ENCODE data around the gene NUP62.

The NUP62 gene

DNA sequence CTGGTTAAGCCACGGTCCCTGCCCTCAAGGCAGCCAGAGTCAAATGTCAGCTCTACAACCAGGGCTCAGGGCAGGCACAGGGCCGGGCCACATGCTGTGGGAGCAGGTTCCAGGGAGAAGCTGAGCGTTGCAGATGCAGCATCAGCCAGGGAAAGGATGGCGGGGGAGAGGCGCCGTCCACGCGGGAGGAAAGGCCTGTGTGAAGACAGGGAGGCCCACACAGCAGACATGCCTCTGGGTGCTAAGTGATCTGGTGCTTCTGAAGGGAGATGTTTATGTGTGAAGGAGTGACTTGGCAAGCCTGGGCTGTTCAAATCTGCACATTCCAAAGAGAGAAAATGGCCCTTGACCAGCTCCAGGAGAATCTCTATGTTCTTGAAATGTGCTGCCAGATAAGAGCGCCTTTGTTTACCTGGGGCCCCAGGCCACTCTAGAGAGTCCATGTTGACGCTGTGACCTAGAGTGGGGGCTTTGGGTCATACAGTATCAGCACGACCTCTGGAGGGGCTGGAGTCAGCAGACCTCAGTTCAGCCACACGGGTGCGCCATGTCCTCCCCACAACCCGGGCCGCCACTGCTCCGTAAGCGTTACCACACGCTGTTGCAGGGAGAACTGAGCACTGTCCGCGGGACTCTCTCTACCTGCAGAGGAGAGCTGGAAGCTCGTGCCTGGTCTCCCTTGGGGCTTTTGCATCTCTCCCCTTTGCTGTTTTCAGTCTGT lies 16.2 kb downstream of the NUP62 start:
- TF ChIP-seq CREB1 (IDR thresholded peaks at IDR 0.05; ENCODE audit: low read depth) (no peak), CEBPB (IDR thresholded peaks at IDR 0.05) (no peak), TEAD4 (IDR thresholded peaks at IDR 0.05) (no peak), YY1 (IDR thresholded peaks at IDR 0.05; ENCODE audit: low read depth) (no peak), TAF1 (IDR thresholded peaks at IDR 0.05; ENCODE audit: low read depth) (no peak), NFIC (IDR thresholded peaks at IDR 0.05) (no peak), EP300 (IDR thresholded peaks at IDR 0.05; ENCODE audit: borderline replicate concordance) (no peak), RAD21 (IDR thresholded peaks at IDR 0.05; ENCODE audit: low read depth) (no peak), TCF12 (IDR thresholded peaks at IDR 0.05; ENCODE audit: low read depth) (no peak), ZBTB7A (IDR thresholded peaks at IDR 0.05; ENCODE audit: low read depth) (no peak)
- TF ChIP-seq, protein P1, sequence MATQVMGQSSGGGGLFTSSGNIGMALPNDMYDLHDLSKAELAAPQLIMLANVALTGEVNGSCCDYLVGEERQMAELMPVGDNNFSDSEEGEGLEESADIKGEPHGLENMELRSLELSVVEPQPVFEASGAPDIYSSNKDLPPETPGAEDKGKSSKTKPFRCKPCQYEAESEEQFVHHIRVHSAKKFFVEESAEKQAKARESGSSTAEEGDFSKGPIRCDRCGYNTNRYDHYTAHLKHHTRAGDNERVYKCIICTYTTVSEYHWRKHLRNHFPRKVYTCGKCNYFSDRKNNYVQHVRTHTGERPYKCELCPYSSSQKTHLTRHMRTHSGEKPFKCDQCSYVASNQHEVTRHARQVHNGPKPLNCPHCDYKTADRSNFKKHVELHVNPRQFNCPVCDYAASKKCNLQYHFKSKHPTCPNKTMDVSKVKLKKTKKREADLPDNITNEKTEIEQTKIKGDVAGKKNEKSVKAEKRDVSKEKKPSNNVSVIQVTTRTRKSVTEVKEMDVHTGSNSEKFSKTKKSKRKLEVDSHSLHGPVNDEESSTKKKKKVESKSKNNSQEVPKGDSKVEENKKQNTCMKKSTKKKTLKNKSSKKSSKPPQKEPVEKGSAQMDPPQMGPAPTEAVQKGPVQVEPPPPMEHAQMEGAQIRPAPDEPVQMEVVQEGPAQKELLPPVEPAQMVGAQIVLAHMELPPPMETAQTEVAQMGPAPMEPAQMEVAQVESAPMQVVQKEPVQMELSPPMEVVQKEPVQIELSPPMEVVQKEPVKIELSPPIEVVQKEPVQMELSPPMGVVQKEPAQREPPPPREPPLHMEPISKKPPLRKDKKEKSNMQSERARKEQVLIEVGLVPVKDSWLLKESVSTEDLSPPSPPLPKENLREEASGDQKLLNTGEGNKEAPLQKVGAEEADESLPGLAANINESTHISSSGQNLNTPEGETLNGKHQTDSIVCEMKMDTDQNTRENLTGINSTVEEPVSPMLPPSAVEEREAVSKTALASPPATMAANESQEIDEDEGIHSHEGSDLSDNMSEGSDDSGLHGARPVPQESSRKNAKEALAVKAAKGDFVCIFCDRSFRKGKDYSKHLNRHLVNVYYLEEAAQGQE (IDR thresholded peaks at IDR 0.05; ENCODE audit: low read depth), result no peak
- TF ChIP-seq, protein P2, sequence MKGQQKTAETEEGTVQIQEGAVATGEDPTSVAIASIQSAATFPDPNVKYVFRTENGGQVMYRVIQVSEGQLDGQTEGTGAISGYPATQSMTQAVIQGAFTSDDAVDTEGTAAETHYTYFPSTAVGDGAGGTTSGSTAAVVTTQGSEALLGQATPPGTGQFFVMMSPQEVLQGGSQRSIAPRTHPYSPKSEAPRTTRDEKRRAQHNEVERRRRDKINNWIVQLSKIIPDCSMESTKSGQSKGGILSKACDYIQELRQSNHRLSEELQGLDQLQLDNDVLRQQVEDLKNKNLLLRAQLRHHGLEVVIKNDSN (IDR thresholded peaks at IDR 0.05), result no peak

DNA sequence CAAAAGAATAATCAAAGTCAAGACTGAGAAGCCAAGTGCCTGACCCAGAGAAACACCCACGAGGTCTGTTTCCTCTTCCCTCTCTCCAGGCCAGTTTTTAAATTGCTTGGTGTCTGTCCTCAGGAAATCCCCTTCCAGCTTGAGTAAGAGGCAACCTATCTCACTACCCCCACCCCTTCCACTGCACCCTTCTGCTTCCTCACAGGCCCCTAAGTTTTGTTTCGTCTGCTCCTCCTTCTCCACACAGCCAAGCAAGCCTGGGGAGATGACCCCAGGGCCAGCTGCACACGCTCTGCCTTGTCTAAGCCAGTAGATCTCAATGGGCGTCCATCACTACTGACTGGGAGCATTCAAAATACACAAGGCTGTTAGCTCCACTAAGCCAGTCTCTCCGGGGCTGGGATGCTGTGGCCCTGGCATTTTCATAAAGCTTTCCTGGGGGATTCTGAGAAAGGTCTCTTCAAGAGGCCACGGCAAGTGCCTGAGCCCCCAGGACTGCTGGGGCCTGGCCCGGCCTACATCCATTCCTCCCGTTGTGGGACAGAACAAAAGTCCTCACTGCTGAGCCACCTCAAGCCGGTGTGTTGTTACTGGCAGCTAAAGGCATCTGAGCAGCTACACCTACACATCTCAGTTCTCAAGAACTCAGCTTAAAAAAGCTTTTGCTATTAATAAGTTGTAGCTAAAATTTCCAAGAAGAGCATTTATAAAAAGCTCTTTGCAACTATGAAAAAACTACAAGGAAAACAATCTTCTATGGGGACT lies 17.7 kb downstream of the NUP62 start:
- TF ChIP-seq TEAD4 (IDR thresholded peaks at IDR 0.05) (no peak), ZBTB7A (IDR thresholded peaks at IDR 0.05; ENCODE audit: low read depth) (no peak), EGR1 (IDR thresholded peaks at IDR 0.05) (no peak), YY1 (IDR thresholded peaks at IDR 0.05; ENCODE audit: low read depth) (no peak), RAD21 (IDR thresholded peaks at IDR 0.05; ENCODE audit: low read depth) (no peak), NFIC (IDR thresholded peaks at IDR 0.05) (no peak), TAF1 (IDR thresholded peaks at IDR 0.05; ENCODE audit: low read depth) (no peak), EP300 (IDR thresholded peaks at IDR 0.05; ENCODE audit: borderline replicate concordance) (no peak), FOXM1 (IDR thresholded peaks at IDR 0.05; ENCODE audit: borderline replicate concordance, low read depth) (no peak), CEBPB (IDR thresholded peaks at IDR 0.05) (no peak), TCF12 (IDR thresholded peaks at IDR 0.05; ENCODE audit: low read depth) (no peak), CREB1 (IDR thresholded peaks at IDR 0.05; ENCODE audit: low read depth) (no peak)
- TF ChIP-seq, protein P2 (IDR thresholded peaks at IDR 0.05), result no peak
- TF ChIP-seq, protein P1 (IDR thresholded peaks at IDR 0.05; ENCODE audit: low read depth), result no peak
- TF ChIP-seq, protein P3, sequence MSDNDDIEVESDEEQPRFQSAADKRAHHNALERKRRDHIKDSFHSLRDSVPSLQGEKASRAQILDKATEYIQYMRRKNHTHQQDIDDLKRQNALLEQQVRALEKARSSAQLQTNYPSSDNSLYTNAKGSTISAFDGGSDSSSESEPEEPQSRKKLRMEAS (IDR thresholded peaks at IDR 0.05), result no peak

DNA sequence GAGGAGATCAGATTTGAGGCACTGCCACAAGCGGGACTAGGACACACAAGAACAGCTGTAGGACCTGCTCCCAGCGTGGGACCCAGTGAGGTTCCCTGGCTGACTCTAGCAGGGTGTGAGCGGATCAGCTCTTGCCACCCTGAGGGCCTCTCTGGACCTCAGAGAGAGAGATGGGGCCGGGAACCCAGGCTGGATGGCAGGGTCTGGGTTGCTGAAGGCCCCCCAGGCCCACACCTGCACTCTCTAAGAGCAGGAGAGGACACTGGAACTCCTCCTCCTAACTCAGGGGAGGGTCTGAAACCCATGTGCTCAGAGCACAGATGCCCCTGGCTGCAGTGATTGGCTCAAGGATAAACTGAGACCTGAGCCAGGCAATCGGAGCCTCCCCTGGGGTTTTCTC lies 19.1 kb downstream of the NUP62 start:
- no peak for TF ChIP-seq CEBPB (IDR thresholded peaks at IDR 0.05)
- TF ChIP-seq CREB1 (IDR thresholded peaks at IDR 0.05; ENCODE audit: low read depth), result no peak
- no peak for TF ChIP-seq EP300 (IDR thresholded peaks at IDR 0.05; ENCODE audit: borderline replicate concordance)
- TF ChIP-seq TCF12 (IDR thresholded peaks at IDR 0.05; ENCODE audit: low read depth), result no peak
- no peak for TF ChIP-seq NFIC (IDR thresholded peaks at IDR 0.05)
- no peak for TF ChIP-seq TAF1 (IDR thresholded peaks at IDR 0.05; ENCODE audit: low read depth)
- TF ChIP-seq, protein P3 (IDR thresholded peaks at IDR 0.05), result no peak
- no peak for TF ChIP-seq EGR1 (IDR thresholded peaks at IDR 0.05)
- no peak for TF ChIP-seq ZBTB7A (IDR thresholded peaks at IDR 0.05; ENCODE audit: low read depth)
- no peak for TF ChIP-seq RAD21 (IDR thresholded peaks at IDR 0.05; ENCODE audit: low read depth)
- no peak for TF ChIP-seq FOXM1 (IDR thresholded peaks at IDR 0.05; ENCODE audit: borderline replicate concordance, low read depth)
- TF ChIP-seq YY1 (IDR thresholded peaks at IDR 0.05; ENCODE audit: low read depth), result no peak
- TF ChIP-seq TEAD4 (IDR thresholded peaks at IDR 0.05), result no peak
- TF ChIP-seq, protein P1 (IDR thresholded peaks at IDR 0.05; ENCODE audit: low read depth), result no peak
- TF ChIP-seq, protein P2 (IDR thresholded peaks at IDR 0.05), result no peak

All from Ishikawa (cell line).